HepG2 (cell line): Measurements from ENCODE around the gene DHX58. TPM values are rescaled to one million over a fixed set of nuclear protein-coding genes. Genes with fewer than 3 reads are reported as not detected.
A peak's percentile ranks its signal among the peaks of the same experiment; 100 is the strongest.

Source experiments
- CBX5 ChIP-seq: sonication (generic); formaldehyde crosslinking; IDR thresholded peaks from 2 replicates; pipeline ENCODE4 v1.4.0; 2020; ENCODE audit warnings: missing genetic modification reagents, borderline replicate concordance
- GMEB2 ChIP-seq: IDR thresholded peaks from 2 replicates; pipeline ENCODE4 v1.6.1; 2016; ENCODE audit warnings: missing biosample characterization, missing genetic modification reagents, low read depth
- JUNB ChIP-seq: sonication (generic); formaldehyde crosslinking; IDR thresholded peaks from 2 replicates; pipeline ENCODE4 v1.8.0; 2022; ENCODE audit warnings: missing genetic modification reagents, mild to moderate bottlenecking, borderline replicate concordance
- LCORL ChIP-seq, 2 experiments: fragments of 450-650 bp in 1 of 2; sonication (generic) in 1 of 2; formaldehyde crosslinking in 1 of 2; IDR thresholded peaks; 2 replicates each; pipeline versions ENCODE4 v1.5.0 to v1.6.1; 2017 to 2020; ENCODE audit warnings: antibody characterized with exemption in 1 of 2, missing genetic modification reagents in 1 of 2
- RNF2 ChIP-seq: fragments of 450-650 bp; conservative IDR thresholded peaks from 2 replicates; pipeline ENCODE4 v1.6.1; 2016; ENCODE audit warnings: low read depth
- SKIL ChIP-seq: sonication (generic); formaldehyde crosslinking; IDR thresholded peaks from 2 replicates; pipeline ENCODE4 v1.8.0; 2022; ENCODE audit warnings: missing genetic modification reagents, mild to moderate bottlenecking, moderate library complexity, borderline replicate concordance
- TMF1 ChIP-seq: sonication (generic); formaldehyde crosslinking; IDR thresholded peaks from 2 replicates; pipeline ENCODE4 v1.8.1; 2022; ENCODE audit warnings: low read depth, missing genetic modification reagents
- ZBED4 ChIP-seq: sonication (generic); formaldehyde crosslinking; IDR thresholded peaks from 2 replicates; pipeline ENCODE4 v1.4.0; 2020; ENCODE audit warnings: missing genetic modification reagents, borderline replicate concordance
- ZFP36 ChIP-seq: fragments of 150-350 bp; IDR thresholded peaks from 2 replicates; pipeline ENCODE4 v1.6.1; 2018; ENCODE audit warnings: borderline replicate concordance, low read length, low read depth; ENCODE audit not compliant: partially characterized antibody
- ZNF225 ChIP-seq: sonication (generic); formaldehyde crosslinking; IDR thresholded peaks from 2 replicates; pipeline ENCODE4 v1.4.0; 2020; ENCODE audit warnings: mild to moderate bottlenecking, missing genetic modification reagents
- ZNF670 ChIP-seq: sonication (generic); formaldehyde crosslinking; IDR thresholded peaks from 2 replicates; pipeline ENCODE4 v1.8.0; 2022; ENCODE audit warnings: mild to moderate bottlenecking, missing genetic modification reagents, borderline replicate concordance
- ZNF674 ChIP-seq: sonication (generic); formaldehyde crosslinking; IDR thresholded peaks from 2 replicates; pipeline ENCODE4 v1.5.0; 2020; ENCODE audit warnings: low read depth, mild to moderate bottlenecking, missing genetic modification reagents
- ZNF781 ChIP-seq: sonication (generic); formaldehyde crosslinking; IDR thresholded peaks from 2 replicates; pipeline ENCODE4 v1.5.1; 2020; ENCODE audit warnings: borderline replicate concordance, mild to moderate bottlenecking, missing genetic modification reagents; ENCODE audit errors: not compliant biosample characterization
- polyA plus RNA-seq, 8 experiments: library from polyadenylated mRNA; depleted of rRNA in 3 of 8; stranded (reverse) in 7 of 8; unstranded in 1 of 8; fragments of >200 nt; fragmentation: Illumina TruSeq in 4 of 8; extraction: Trizol in 4 of 8; gene quantifications; 2 replicates each; pipeline versions ENCODE4 v1.2.1 to v1.2.3, GENCODE V29; 2011 to 2016; ENCODE audit warnings: low read depth in 4 of 8, missing spikeins in 1 of 8, mixed read lengths in 1 of 8; ENCODE audit not compliant: insufficient read depth in 1 of 8
- total RNA-seq, 5 experiments: library from RNA; depleted of rRNA; stranded (reverse); fragments of >200 nt; fragmentation: Illumina TruSeq; extraction: Trizol; gene quantifications; 2 replicates each; pipeline ENCODE4 v1.2.3, GENCODE V29; 2016; ENCODE audit warnings: low read depth in 1 of 5
- TF ChIP-seq, protein P1 (sequence below), 2 experiments: sonication (generic) in 1 of 2; formaldehyde crosslinking in 1 of 2; IDR thresholded peaks; 2 replicates each; pipeline versions ENCODE4 v1.4.0 to v1.6.1; 2016 to 2020; ENCODE audit warnings: borderline replicate concordance in 1 of 2, low read depth in 1 of 2, mild to moderate bottlenecking in 1 of 2, missing genetic modification reagents in 1 of 2

DHX58 gene
- total and polyA plus RNA-seq, 2 of the 13 experiments (the other 11 are each of a cell fraction or from before 2014, with no cell fraction given) = 6.7 to 7.8 TPM

GRCh38 chr17:42087736-42088705 lies 24.5 kb downstream of the DHX58 start (continued):
- TF ChIP-seq LCORL (IDR thresholded peaks at IDR 0.05) (no peak), LCORL (CRISPR knock-in tag; IDR thresholded peaks at IDR 0.05) (0 out of 2 replicates have a peak, but pooled peaks have one; percentile 14), CBX5 (CRISPR knock-in tag) (no peak), GMEB2 (CRISPR knock-in tag) (no peak), ZNF674 (CRISPR knock-in tag) (0 out of 2 replicates have a peak, but pooled peaks have one; percentile 36), JUNB (CRISPR knock-in tag) (no peak), ZFP36 (no peak), ZNF670 (CRISPR knock-in tag) (no peak), ZBED4 (CRISPR knock-in tag) (no peak), RNF2 (no peak), SKIL (CRISPR knock-in tag) (peak; percentile 31; the same call in 1 of the 2 replicates), TMF1 (CRISPR knock-in tag) (no peak), ZNF225 (0 out of 2 replicates have a peak, but pooled peaks have one; percentile 24), ZNF781 (CRISPR knock-in tag) (no peak)
- TF ChIP-seq, protein P1, sequence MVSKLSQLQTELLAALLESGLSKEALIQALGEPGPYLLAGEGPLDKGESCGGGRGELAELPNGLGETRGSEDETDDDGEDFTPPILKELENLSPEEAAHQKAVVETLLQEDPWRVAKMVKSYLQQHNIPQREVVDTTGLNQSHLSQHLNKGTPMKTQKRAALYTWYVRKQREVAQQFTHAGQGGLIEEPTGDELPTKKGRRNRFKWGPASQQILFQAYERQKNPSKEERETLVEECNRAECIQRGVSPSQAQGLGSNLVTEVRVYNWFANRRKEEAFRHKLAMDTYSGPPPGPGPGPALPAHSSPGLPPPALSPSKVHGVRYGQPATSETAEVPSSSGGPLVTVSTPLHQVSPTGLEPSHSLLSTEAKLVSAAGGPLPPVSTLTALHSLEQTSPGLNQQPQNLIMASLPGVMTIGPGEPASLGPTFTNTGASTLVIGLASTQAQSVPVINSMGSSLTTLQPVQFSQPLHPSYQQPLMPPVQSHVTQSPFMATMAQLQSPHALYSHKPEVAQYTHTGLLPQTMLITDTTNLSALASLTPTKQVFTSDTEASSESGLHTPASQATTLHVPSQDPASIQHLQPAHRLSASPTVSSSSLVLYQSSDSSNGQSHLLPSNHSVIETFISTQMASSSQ (IDR thresholded peaks at IDR 0.05; ENCODE audit: low read depth) = peak; percentile 38
- TF ChIP-seq, protein P1 (CRISPR knock-in tag; IDR thresholded peaks at IDR 0.05; ENCODE audit: borderline replicate concordance) = peak; percentile 78
